Prostate gland (tissue), 2 donors: Measurements from ENCODE around the gene CTNNBL1.

ENCODE experiments used
- CTCF ChIP-seq, 4 experiments: fragments of 200-600 bp in 2 of 4; fragments of 450-650 bp in 2 of 4; sonication (generic) in 2 of 4; IDR thresholded peaks; 1 replicate in 3 of 4; 2 replicates in 1 of 4; pipeline ENCODE4 v1.5.1; 2016 to 2019; ENCODE audit warnings: antibody characterized with exemption in 4 of 4, mild to moderate bottlenecking in 2 of 4, moderate library complexity in 2 of 4
- POLR2AphosphoS5 ChIP-seq: sonication (generic); formaldehyde crosslinking; IDR thresholded peaks from one replicate; pipeline ENCODE4 v1.6.1; 2017; ENCODE audit warnings: antibody characterized with exemption

GRCh38 chr20:37749620-37750403 is 56.0 kb downstream of the CTNNBL1 start:
- TF ChIP-seq CTCF (IDR thresholded peaks at IDR 0.05) (no peak), POLR2AphosphoS5 (no peak)
